Measurements from ENCODE around the gene PALM3. TPM values are rescaled to one million over a fixed set of nuclear protein-coding genes. Genes with fewer than 3 reads are reported as not detected.
A peak's percentile ranks its signal among the peaks of the same experiment; 100 is the strongest.

Gene PALM3
- total and polyA plus RNA-seq, 12 donors: 0.18 to 1.9 (median 0.63) TPM; not detected in 5

- H3K27me3 ChIP-seq: no peaks in the 10 kb centered on the region
- TF ChIP-seq POLR2A (IDR thresholded peaks at IDR 0.05) (no peak), CTCF (IDR thresholded peaks at IDR 0.05) (no peak)
- H3K4me1 ChIP-seq (replicated peaks in 1 of 2): peaks cover 0 to 21% of the 10 kb centered on the region in 2 donors
- intact Hi-C loops (cut with DNase I): no loop called here
- H3K9me3 ChIP-seq (replicated peaks in 1 of 3): peaks cover 0 to 5% (median 0%) of the 10 kb centered on the region in 3 donors
- DNase-seq: peak in 1 of 7 donors; percentile 47
- peak overlapping the region in 2 of 4 donors; percentile 64 to 92 for H3K4me3 ChIP-seq
- H3K36me3 ChIP-seq (replicated peaks in 1 of 2): peaks cover 0 to 22% of the 10 kb centered on the region in 2 donors
- peak overlapping the region in 4 of 5 donors; percentile 91 to 98 (median 94) for H3K27ac ChIP-seq
- 16 to 22% (median 18%) methylated on average over 15 of the region's 15 CpGs for whole genome bisulfite sequencing, 4 donors
Observed at GRCh38 chr19:14091813-14092462, 30.1 kb upstream of the PALM3 start.

- Histone ChIP-seq H3K27ac (peak overlapping the region; percentile 80 to 98 (median 94)), H3K4me3 (peak overlapping the region; percentile 64 to 92 (median 79)), H3K4me1 (replicated peaks in 1 of 2) (peaks cover 0 to 21% of the 10 kb centered on the region in 2 donors), H3K9me3 (replicated peaks in 1 of 3) (peaks cover 0 to 5% (median 0%) of the 10 kb centered on the region in 3 donors), H3K27me3 (no peaks in the 10 kb centered on the region), H3K36me3 (replicated peaks in 1 of 2) (peaks cover 0 to 15% of the 10 kb centered on the region in 2 donors)
- intact Hi-C loops (cut with DNase I): no loop called here
- DNase-seq: peak in 6 of 7 donors; percentile 49 to 87 (median 78)
- peak in 5 of 6 experiments; percentile 14 to 33 (median 24) for TF ChIP-seq CTCF (IDR thresholded peaks at IDR 0.05)
- peak; percentile 76 to 87 for TF ChIP-seq POLR2A (IDR thresholded peaks at IDR 0.05)
- 0 to 3% (median 1%) methylated on average over 9 to 67 of the region's 72 CpGs for WGBS, 4 donors
Observed at GRCh38 chr19:14091081-14091812, 29.4 kb upstream of the PALM3 start.

- intact Hi-C loops (cut with DNase I): no loop called here
- peak; percentile 92 to 95 (median 94) for DNase-seq
- H3K27me3 ChIP-seq: no peaks in the 10 kb centered on the region
- 0 to 2% (median 1%) methylated on average over 7 to 47 of the region's 65 CpGs for WGBS, 4 donors
- peaks cover 0 to 5% (median 0%) of the 10 kb centered on the region in 3 donors for H3K9me3 ChIP-seq (replicated peaks in 1 of 3)
- H3K4me3 ChIP-seq: peak within 1 kb of the TSS; percentile 64 to 92 (median 79)
- H3K27ac ChIP-seq: peak within 1 kb of the TSS; percentile 80 to 98 (median 94)
- TF ChIP-seq CTCF (IDR thresholded peaks at IDR 0.05) (no peak), POLR2A (IDR thresholded peaks at IDR 0.05) (no peak)
- H3K4me1 ChIP-seq (replicated peaks in 1 of 2): peaks cover 0 to 21% of the 10 kb centered on the region in 2 donors
- peaks cover 0 to 12% of the 10 kb centered on the region in 2 donors for H3K36me3 ChIP-seq (replicated peaks in 1 of 2)
Observed at GRCh38 chr19:14090509-14091080, 28.7 kb upstream of the PALM3 start, which contains the start of gene SAMD1. SAMD1 (minus strand) TSS chr19:14090751.
